SH-SY5Y (cell line): Measurements from ENCODE around the gene NFAM1.

ENCODE experiments used
- GATA2 ChIP-seq: IDR thresholded peaks from 2 replicates; pipeline ENCODE4 v1.6.1; 2011; ENCODE audit warnings: mild to moderate bottlenecking, low read depth, low read length
- GATA3 ChIP-seq: IDR thresholded peaks from 2 replicates; pipeline ENCODE4 v1.6.1; 2011; ENCODE audit warnings: low read depth, mild to moderate bottlenecking, low read length, moderate library complexity

GRCh38 chr22:42418811-42419242 is 13.4 kb downstream of the NFAM1 start:
- TF ChIP-seq GATA2, result no peak
- no peak for TF ChIP-seq GATA3
